Dendritic cell treated with granulocyte-macrophage colony-stimulating factor and Interleukin-4, amounts not matched to agents 40 ng/mL and 50 ng/mL, for 4 days (primary cell): ENCODE measurements around the gene PPP1R18.
"Not testable (repeated sequence)": the region's sequence is repeated elsewhere in the genome, so short reads cannot be mapped to it uniquely, and the experiment has no call there.

Experiments
- H3K27ac Mint-ChIP-seq: one replicate; pipeline ENCODE4 v1.8.0; 2022; ENCODE audit warnings: mild to moderate bottlenecking, mixed read lengths
- H3K27me3 Mint-ChIP-seq: one replicate; pipeline ENCODE4 v1.8.0; 2022; ENCODE audit warnings: mild to moderate bottlenecking, mixed read lengths
- H3K36me3 Mint-ChIP-seq: one replicate; pipeline ENCODE4 v1.8.0; 2022; ENCODE audit warnings: low read depth, mixed read lengths
- H3K4me1 Mint-ChIP-seq: one replicate; pipeline ENCODE4 v1.8.0; 2022; ENCODE audit warnings: low read depth, mixed read lengths
- H3K4me3 Mint-ChIP-seq: one replicate; pipeline ENCODE4 v1.8.0; 2022; ENCODE audit warnings: mild to moderate bottlenecking, moderate library complexity, mixed read lengths
- H3K9me3 Mint-ChIP-seq: one replicate; pipeline ENCODE4 v1.8.0; 2022; ENCODE audit warnings: mixed read lengths
- intact Hi-C: fragments of 100-400 bp; cut with micrococcal nuclease; formaldehyde crosslinking; loops from one replicate; pipeline ENCODE4 v1.15.0; 2022

PPP1R18 gene

DNA sequence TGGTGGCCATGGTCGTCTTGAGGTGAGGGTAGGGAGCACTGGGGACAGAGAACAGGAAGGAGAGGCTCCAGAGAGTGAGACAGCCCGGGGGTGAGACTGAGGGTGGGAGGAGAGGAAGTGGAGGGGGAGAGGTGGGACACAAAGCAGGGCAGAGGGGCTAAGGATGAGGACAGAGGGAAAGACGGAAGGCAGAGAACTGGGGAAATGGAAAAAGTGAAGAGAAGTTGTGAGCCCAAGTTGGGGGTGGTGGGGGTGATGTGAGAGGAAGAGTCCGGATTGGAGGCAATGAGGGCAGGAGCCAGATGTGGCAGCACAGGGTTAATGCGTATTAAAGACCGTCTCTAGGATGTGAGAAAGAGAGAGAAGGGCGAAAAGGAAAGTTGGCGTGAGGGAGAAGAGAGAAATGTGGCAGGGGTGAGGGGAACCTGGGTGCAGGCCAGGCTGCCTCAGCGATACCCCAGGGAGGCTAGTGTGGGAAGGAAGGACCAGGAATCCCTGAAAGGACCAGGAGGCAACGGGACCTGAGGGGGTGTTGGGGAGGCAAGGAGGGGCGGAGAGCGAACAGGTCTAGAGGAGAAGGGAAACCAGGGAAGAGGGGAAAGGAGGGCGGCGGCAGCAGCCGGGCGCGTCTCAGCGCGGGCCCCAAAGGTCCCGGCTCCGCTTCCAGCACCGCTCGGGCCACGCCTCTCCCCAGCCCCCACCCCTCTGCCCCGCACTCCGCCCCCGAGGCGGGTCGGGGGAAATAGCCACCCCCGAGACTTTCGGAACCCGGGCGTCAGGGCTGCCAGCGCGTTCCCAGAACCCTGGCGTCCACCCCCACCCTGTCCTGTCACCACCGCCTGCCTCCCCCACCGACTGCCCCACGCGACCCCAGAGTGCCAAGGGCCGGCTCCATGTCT, at the start of gene PPP1R18:
TSS of gene PPP1R18 (minus strand) at position 637 of the 899 bp plus-strand sequence. CDS start at position 10, 627 bp downstream.
- intact Hi-C loops, result no loop called here
- Mint-ChIP-seq H3K4me1 (peaks cover 59% of the 10 kb centered on the region), H3K36me3 (peaks cover 88% of the 10 kb centered on the region), H3K4me3 (peak within 1 kb of the TSS; percentile 93), H3K27me3 (no peaks in the 10 kb centered on the region), H3K9me3 (no peaks in the 10 kb centered on the region), H3K27ac (peak within 1 kb of the TSS; percentile 91)

DNA sequence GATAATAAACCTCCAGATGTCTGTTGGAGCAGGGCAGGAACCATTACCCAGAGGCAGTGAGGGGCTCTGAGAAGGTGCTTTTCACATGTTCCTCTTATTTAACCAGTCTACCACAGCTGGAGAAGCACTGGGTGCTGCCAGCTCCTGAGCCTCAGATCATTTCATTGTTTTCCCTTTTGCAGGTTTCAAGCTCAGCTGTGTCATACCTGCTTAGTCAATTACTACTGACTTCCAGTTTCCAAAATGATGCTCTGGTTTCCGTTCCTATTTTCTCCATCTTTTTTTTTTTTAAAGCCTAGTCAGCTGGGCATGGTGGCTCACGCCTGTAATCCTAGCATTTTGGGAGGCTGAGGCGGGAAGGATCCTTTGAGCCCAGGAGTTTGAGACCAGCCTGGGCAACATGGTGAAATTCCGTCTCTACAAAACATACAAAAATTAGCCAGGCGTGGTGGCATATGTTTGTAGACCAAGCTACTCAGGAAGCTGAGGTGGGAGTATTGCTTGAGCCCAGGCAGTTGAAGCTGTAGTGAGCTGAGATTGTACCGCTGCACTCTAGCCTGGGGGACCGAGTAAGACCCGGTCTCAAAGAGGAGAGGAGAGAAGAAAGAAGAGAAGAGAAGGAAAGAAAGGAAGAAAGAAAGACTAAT, 49.3 kb upstream of the PPP1R18 start:
- Mint-ChIP-seq H3K9me3 (no peaks in the 10 kb centered on the region), H3K27ac (peak overlapping the region; percentile 85), H3K36me3 (peaks cover 88% of the 10 kb centered on the region), H3K4me1 (peaks cover 58% of the 10 kb centered on the region), H3K4me3 (no peak overlapping the region), H3K27me3 (no peaks in the 10 kb centered on the region)
- intact Hi-C loops, result loop anchor here (10.0 kb wide), 1 partner anchor 349 kb away; no protein-coding TSS in a partner anchor

DNA sequence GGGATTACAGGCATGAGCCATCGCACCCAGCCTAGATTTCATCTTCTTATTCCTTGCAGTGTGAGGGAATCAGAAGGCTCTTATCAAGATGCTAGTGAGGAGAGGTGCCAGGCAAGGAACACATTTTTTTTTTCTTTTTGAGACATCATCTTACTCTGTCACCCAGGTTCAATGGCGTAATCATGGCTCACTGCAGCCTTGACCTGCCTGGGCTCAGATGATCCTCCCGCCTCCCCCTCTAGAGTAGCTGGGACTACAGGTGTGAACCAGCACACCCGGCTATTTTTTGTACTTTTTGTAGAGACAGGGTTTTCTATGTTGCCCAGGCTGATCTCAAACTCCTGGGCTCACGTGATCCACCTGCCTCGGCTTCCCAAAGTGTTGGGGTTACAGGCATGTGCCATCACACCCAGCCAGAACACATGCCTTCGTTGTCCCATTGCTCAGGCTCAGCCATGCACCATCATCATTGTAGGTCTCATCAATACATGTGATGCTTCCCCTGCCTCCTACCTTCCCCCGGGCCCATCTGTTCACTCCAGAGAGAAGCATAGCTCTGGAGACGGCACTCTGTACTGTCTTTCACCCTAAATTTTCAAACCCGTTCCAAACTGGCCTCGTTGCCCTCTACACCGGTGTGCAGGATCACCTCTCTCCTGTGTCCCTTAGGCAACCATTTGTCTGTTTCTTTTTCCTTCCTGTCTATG, 45.9 kb upstream of the PPP1R18 start:
- H3K27ac Mint-ChIP-seq, result no peak overlapping the region
- intact Hi-C loops, result loop anchor here (10.0 kb wide), 1 partner anchor 352 kb away; no protein-coding TSS in a partner anchor
- H3K4me1 Mint-ChIP-seq, result peaks cover 46% of the 10 kb centered on the region
- peaks cover 90% of the 10 kb centered on the region for H3K36me3 Mint-ChIP-seq
- no peak overlapping the region for H3K4me3 Mint-ChIP-seq
- H3K27me3 Mint-ChIP-seq, result no peaks in the 10 kb centered on the region
- H3K9me3 Mint-ChIP-seq, result no peaks in the 10 kb centered on the region

DNA sequence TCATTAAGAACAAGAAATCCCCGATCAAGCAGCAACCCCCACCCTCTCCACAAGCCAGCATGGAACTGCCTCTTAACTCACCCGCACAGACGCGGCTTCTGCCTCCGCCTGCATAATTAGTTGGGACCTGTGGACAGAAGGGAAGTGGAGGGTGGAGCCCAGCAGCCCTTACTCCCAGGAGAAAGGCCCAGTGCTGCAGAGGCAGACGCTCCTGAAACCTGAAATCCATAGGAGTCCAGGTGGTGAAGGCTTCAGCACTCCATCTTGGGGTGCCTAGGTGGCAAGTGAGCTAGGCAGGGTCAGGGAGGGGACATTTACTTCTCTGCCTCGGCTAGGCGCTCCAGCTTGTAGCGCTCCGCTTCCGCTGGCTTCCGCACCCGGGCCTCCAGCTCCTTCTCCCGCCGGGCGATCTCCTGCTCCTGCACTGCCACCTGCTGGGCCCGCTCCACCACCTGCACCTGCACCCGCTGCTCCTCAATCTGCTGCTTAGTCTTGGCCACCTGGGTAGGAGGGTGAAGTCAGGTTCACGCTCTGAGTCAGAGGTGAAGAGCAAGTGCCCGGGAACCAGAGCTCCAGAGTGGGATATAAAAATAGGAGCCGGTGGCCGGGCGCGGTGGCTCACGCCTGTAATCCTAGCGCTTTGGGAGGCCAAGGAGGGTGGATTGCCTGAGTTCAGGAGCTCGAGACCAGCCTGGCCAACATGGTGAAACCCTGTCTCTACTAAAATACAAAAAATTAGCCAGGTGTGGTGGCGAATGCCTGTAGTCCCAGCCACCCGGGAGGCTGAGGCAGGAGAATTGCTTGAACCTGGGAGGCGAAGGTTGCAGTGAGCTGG, 44.4 kb upstream of the PPP1R18 start:
- intact Hi-C loops, result loop anchor here (2.0 to 10.0 kb wide), 2 partner anchors 52 to 354 kb away; no protein-coding TSS in a partner anchor
- Mint-ChIP-seq H3K27ac (peak overlapping the region; percentile 51), H3K4me3 (peak overlapping the region; percentile 67), H3K4me1 (peaks cover 31% of the 10 kb centered on the region), H3K27me3 (no peaks in the 10 kb centered on the region), H3K36me3 (peaks cover 88% of the 10 kb centered on the region), H3K9me3 (no peaks in the 10 kb centered on the region)

GRCh38 chr6:30727920-30728553, 41.6 kb upstream of the PPP1R18 start:
- H3K36me3 Mint-ChIP-seq, result peaks cover 92% of the 10 kb centered on the region
- H3K27me3 Mint-ChIP-seq, result no peaks in the 10 kb centered on the region
- no peaks in the 10 kb centered on the region for H3K9me3 Mint-ChIP-seq
- intact Hi-C loops, result loop anchor here (5.0 to 10.0 kb wide), 2 partner anchors 149 to 243 kb away; partner anchors contain the start of gene HLA-E
- H3K4me3 Mint-ChIP-seq, result no peak overlapping the region
- peaks cover 43% of the 10 kb centered on the region for H3K4me1 Mint-ChIP-seq
- H3K27ac Mint-ChIP-seq, result peak overlapping the region; percentile 51

DNA sequence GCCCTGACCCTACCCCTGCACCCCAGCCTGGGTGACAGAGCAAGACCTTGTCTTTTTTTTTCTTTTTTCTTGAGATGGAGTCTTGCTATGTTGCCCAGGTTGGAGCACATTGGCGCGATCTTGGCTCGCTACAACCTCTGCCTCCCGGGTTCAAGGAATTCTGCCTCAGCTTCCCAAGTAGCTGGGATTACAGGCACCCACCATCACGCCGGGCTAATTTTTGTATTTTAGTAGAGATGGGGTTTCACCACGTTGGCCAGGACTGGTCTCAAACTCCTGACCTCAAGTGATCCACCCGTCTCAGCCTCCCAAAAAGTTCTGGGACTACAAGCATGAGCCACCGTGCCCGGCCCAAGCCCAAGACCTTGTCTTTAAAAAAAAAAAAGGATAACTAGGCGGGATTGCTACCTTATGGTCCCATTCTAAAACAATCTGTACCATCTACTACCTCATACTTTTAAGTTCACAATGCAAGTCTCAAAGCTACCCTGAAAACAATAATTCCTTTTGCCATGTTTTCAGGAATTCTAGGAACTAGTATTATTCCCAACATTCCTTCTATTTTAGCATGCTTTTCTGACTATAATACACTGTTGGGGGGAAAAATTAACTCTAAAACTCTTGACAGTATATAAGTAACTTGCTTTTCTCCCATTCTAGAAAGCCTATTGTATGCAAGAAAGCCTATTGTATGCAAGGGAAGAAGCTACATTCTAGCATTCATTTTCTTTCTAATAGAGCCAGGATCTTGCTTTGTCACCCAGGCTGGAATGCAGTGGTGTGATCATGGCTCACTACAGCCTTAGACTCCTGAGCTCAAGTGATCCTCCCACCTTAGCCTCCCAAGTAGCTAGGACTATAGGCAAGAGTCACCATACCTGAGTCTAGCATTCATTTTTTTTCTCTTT, 40.3 kb upstream of the PPP1R18 start:
- Mint-ChIP-seq H3K27me3 (no peaks in the 10 kb centered on the region), H3K4me3 (no peak overlapping the region), H3K27ac (no peak overlapping the region), H3K4me1 (peaks cover 56% of the 10 kb centered on the region), H3K9me3 (no peaks in the 10 kb centered on the region), H3K36me3 (peaks cover 92% of the 10 kb centered on the region)
- intact Hi-C loops, result loop anchor here (5.0 to 10.0 kb wide), 2 partner anchors 151 to 242 kb away; partner anchors contain the start of gene HLA-E

GRCh38 chr6:30725713-30726505, 39.5 kb upstream of the PPP1R18 start:
- Mint-ChIP-seq H3K36me3 (peaks cover 94% of the 10 kb centered on the region), H3K27me3 (no peaks in the 10 kb centered on the region), H3K9me3 (no peaks in the 10 kb centered on the region), H3K4me3 (no peak overlapping the region), H3K4me1 (peaks cover 57% of the 10 kb centered on the region), H3K27ac (no peak overlapping the region)
- intact Hi-C loops, result loop anchor here (5.0 to 10.0 kb wide), 2 partner anchors 151 to 241 kb away; partner anchors contain the start of gene HLA-E

GRCh38 chr6:30724906-30725667, 38.6 kb upstream of the PPP1R18 start:
- H3K4me1 Mint-ChIP-seq, result peaks cover 49% of the 10 kb centered on the region
- H3K36me3 Mint-ChIP-seq, result peaks cover 94% of the 10 kb centered on the region
- no peaks in the 10 kb centered on the region for H3K27me3 Mint-ChIP-seq
- intact Hi-C loops, result loop anchor here (5.0 to 10.0 kb wide), 2 partner anchors 152 to 240 kb away; partner anchors contain the start of gene HLA-E
- no peak overlapping the region for H3K4me3 Mint-ChIP-seq
- peak overlapping the region; percentile 60 for H3K27ac Mint-ChIP-seq
- H3K9me3 Mint-ChIP-seq, result no peaks in the 10 kb centered on the region

DNA sequence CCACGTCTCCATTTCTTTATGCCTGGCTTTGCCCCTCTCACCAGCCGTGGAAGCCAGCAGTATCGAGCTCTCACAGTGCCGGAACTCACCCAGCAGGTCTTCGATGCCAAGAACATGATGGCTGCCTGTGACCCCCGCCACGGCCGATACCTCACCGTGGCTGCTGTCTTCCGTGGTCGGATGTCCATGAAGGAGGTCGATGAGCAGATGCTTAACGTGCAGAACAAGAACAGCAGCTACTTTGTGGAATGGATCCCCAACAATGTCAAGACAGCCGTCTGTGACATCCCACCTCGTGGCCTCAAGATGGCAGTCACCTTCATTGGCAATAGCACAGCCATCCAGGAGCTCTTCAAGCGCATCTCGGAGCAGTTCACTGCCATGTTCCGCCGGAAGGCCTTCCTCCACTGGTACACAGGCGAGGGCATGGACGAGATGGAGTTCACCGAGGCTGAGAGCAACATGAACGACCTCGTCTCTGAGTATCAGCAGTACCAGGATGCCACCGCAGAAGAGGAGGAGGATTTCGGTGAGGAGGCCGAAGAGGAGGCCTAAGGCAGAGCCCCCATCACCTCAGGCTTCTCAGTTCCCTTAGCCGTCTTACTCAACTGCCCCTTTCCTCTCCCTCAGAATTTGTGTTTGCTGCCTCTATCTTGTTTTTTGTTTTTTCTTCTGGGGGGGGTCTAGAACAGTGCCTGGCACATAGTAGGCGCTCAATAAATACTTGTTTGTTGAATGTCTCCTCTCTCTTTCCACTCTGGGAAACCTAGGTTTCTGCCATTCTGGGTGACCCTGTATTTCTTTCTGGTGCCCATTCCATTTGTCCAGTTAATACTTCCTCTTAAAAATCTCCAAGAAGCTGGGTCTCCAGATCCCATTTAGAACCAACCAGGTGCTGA, 37.6 kb upstream of the PPP1R18 start:
- peaks cover 92% of the 10 kb centered on the region for H3K36me3 Mint-ChIP-seq
- not testable (repeated sequence) for H3K4me3 Mint-ChIP-seq, H3K27me3 Mint-ChIP-seq, H3K9me3 Mint-ChIP-seq
- H3K27ac Mint-ChIP-seq, result peak overlapping the region; percentile 11
- peaks cover 52% of the 10 kb centered on the region for H3K4me1 Mint-ChIP-seq
- intact Hi-C loops, result loop anchor here (2.0 to 10.0 kb wide), 2 partner anchors 19 to 239 kb away; partner anchors contain the start of genes FLOT1 and HLA-E
